Muscle of back (tissue), 11 donors: ENCODE data around the gene ZNF275. TPM values are rescaled to one million over a fixed set of nuclear protein-coding genes. Genes with fewer than 3 reads are reported as not detected.
"Not testable (repeated sequence)": the region's sequence is repeated elsewhere in the genome, so short reads cannot be mapped to it uniquely, and the experiment has no call there.

Experiments
- DNase-seq, 3 donors: peaks; one replicate each; pipeline versions ENCODE4 v3.0.0 to v3.0.0-alpha.2; 2013
- polyA plus RNA-seq, 10 donors: library from polyadenylated mRNA; unstranded; fragments of 120-200 nt; gene quantifications; one replicate each; pipeline ENCODE4 v1.2.1, GENCODE V29; 2013; ENCODE audit not compliant: insufficient read length in 10 of 10

ZNF275 gene
- polyA plus RNA-seq, 10 donors = 7.4 to 10.0 (median 8.8) TPM

DNA sequence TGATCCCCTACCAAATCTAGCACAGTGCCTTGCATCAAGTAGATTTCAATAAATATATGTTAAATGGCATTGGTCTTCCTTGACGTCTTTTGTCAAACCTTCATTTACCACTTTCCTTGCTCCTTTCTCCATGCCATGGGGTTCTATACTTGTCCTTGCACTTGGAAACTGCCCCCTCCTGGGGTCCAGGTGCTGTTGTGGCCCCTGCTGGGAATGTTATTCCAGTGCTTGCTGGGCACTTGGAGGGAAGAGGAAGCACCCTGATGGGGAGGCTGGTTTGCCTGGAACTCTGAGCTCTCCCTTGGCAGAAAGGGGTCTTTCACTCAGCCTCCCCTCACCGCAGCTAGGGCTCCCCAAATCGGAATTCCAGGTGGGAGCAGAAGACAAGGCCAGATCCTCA lies 18.9 kb downstream of the ZNF275 start:
- DNase-seq = no peak

DNA sequence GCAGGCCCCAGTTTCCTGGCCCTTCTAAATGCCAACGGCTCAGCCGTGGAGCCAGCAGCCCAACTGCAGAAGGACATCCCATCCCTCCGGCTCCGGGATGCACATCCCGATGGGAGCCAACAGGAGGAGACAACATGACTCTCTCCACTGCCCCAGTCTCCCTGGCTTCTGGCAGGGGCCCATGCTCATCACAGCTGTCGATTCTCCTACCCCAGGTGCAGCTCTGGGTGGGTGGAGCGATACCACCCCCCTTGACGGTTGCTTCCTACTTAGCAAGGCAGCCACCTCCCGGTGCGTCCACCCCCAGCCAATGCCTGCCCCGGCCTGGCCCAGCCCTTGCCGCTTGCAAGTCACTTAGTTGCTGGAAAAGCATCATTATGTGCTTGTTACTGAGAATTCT lies 19.5 kb downstream of the ZNF275 start:
- no peak for DNase-seq

DNA sequence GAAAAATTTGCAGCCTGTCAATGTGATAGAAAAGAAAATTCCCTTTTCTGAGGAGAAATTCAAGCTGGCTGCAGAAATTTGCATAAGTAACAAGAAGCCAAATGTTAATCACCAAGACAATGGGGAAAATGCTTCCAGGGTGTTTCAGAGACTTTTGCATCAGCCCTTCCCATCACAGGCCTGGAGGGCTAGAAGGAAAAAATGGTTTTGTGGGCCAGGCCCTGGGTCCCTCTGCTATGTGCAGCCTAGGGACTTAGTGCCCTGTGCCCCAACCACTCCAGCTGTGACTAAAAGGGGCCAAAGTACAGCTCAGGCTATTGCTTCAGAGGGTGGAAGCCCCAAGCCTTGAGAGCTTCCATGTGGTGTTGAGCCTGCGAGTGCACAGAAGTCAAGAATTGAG lies 23.9 kb downstream of the ZNF275 start:
- no peak for DNase-seq

DNA sequence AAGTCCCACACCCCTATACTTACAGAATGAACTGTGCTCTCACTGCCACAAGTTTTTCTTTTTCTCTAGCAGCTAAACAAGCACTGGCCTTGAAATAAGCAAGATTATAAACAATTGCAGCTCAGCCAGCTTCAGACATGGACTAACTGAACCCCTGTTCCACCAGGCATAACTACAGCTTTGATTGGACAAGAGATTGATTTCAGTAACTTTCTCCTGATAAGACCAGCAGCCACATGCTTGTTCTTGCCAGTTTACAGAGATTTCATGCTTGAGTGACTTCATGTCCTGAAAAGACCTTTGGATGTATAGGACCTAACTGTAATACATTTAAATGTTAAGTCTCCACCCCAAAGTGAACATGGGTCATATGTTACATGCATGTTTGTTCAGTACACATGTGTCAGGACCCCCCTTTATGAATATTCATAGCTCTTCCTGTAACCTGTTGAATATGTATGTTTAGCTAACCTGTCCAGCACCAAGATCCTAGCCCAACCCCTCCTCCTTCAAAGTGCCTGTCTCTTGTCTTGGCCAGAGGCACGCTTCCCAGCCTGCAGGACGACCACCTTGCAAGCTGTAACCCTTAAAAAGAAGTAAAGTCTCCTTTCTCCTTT lies 27.9 kb downstream of the ZNF275 start:
- DNase-seq = no peak

DNA sequence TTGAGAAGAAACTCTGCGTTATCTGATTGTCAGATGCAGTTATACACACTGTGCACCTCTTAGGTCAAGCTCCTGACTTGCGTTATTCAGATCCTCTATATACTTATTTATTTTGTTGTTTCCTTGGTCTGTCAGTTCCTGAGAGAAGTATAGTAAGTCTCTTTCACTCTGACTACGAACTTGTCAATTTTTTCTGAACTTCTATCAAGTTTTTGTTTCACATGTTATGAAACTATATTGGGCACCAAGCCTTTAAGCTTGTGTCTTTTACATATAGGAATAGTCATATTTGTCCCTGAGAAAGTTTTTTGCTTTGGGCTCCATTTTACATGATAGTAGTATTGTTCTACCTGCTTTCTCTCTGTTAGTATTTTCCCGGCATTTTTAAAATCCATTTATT lies 31.7 kb downstream of the ZNF275 start:
- DNase-seq = no peak

DNA sequence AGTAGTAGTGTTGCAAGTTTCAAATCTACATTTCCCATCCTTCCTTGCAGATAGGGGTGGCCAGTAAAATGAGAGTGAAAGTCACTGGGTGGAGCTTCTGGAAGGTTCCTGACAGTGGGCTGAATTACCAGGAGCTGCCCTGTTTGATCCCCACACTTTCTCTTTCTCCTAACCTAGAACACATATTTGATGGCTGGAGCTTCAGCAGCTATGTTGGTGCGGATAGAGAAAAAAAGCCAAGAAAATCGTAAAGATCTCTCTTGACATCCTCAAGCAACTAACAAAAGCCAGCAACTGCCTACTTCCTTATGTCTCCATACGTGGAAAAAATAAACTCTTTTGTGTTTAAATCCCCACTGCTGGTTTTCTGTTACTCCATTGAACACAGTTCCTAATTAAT lies 32.2 kb downstream of the ZNF275 start:
- DNase-seq = no peak

DNA sequence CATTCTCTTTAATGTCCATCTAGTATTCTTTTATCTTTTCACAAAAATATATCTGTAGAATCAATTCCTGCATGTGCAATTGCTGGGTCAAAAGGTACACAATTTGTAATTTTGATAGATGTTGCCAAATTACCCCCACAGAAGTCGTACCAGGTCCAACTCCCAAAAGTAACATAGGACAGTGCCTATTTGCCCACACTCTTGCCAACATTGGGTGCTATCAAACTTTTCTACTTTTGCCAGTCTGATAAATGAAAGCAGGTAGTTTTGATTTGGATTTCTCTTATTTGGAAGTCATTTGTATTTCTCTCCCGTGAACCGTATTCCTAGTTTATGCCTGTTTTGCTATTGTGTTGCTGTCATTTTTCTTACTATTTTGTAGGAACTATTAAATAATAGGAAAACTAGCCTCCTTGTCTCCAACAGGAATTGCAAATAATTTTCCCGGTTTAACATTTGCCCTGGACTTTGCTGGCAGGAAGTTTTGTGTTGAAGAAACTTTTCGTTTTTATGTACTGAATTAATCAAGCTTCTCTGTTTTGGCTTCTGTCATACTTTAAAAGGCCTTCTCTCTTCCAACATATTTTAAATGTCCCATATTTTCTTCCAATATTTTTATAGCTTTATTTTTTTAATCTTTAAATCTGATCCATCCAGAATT lies 33.1 kb downstream of the ZNF275 start:
- DNase-seq = no peak

DNA sequence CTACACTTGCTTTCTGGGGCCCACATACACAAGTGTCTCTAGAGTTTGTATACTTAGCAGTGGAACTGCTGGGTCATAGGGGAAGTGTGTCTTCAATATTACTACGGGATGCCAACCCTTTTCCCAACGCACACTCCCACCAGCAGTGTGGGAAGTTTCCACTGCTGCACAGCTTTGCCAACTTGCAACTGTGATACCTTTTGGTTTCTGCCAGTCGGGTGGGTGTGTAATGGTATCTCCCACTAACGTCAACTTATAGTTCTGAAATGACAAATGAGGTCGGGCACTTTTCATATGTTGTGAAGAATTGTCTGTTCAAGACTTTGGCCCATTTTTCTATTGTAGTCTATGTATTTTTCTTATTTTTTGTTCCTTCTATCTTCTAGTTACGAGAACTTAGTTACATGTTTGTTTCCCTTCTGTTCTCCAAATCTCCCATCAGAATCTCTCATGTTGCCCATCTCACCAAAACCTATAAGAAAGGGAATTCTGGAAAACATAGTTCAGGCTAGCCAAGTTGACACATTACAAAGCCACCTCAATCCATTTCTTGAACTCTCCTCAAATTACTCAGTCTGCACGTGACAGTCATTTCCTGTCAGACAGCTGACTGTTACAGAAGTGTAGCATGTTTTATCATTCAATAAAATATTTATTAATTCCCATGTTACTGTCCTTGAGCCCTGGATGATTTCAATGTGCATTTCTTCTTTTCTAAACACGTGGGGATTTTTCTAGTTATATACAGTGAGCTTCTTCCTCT lies 36.5 kb downstream of the ZNF275 start:
- no peak for DNase-seq

DNA sequence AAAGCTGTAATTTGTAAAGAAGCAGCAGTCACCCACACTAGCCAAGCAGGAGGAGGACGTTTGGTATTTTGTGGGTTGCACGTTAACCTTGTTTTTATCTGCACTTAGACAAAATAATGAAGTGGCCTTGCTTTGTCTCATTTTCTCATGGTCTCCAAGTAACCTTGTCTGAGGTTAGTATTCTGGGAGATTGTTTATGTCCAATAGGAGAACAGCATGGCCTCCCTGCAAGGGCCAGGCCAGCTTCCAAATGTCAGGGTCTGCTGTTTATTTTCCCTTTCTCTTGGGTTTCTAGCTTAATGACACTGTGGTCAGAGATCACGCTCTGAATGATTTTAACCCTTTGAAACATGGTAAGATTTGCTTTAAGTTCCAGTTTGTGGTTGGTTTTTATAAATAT lies 37.3 kb downstream of the ZNF275 start:
- no peak for DNase-seq

DNA sequence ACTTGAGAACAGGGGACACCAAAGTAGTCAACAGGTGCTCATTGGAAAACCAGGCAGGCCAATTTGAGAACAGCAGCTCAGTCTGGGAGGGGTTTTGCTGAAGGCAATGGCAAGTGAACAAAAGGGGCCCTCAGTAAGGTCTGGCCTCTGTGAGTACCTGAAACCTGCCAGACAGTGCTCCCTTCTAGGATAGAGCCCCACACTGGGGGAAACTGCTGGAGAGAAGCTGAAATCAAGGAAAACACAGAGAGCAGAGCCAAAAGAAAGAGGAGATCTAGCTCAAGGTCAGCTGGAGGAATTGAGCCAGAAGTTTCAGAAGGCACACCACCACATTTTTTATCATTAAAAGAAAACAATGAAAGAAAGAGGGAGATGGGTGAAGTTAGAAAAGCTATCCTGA lies 39.0 kb downstream of the ZNF275 start:
- no peak for DNase-seq

DNA sequence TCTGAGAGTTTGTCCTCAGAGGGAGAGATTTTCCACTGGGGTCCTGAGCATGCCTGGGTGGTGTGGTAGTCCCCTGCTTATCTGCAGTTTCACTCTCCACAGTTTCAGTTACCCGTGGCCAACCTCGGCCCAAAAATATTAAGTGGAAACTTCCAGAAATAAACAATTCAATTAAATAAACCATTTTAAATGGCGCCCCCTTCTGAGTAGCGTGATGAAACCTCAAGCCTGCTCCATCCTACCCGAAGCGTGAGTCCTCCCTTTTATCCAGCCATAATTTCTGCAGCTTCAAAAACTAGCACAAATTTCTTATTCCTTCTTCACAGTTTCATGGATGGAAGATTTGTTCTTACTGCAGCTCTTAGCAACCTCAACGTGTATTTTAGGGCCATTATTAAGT lies 40.5 kb downstream of the ZNF275 start:
- no peak for DNase-seq

DNA sequence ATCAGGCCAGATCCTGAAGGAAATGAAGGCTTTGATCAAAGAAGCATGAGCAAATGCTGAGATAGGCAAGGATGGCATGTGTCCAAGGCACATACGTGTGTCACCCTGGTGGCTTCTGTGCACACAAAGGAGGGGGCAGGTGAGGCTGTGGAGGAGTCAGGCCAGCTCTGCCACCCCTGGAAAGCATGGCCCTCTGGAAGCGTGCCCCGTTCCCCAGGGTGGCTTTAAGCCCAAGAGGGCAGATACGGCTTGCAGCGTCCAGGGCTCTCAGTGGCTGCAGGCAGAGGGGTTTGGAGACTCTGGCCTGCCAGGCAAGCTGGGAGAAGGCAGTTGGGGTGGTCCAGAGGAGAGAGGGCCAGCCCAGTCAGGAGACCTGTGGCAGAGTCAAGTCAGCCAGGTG lies 41.6 kb downstream of the ZNF275 start:
- no peak for DNase-seq

DNA sequence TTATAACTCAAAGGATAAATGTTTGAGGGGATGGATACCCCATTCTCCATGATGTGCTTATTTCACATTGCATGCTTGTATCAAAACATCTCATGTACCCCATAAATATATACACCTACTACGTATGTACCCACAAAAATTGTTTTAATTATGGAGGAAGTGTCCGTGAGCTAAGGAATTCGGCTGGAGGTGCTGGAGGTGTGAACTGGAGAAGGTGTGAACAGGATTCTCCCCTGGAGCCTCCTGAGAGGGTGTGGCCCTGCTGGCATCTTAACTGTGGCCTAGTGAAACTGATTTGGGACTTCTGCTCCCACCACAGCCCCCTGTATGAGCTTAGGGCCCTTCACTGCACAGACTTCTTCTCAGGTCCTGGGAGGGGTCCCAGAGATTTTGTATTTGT lies 43.8 kb downstream of the ZNF275 start:
- DNase-seq = no peak

DNA sequence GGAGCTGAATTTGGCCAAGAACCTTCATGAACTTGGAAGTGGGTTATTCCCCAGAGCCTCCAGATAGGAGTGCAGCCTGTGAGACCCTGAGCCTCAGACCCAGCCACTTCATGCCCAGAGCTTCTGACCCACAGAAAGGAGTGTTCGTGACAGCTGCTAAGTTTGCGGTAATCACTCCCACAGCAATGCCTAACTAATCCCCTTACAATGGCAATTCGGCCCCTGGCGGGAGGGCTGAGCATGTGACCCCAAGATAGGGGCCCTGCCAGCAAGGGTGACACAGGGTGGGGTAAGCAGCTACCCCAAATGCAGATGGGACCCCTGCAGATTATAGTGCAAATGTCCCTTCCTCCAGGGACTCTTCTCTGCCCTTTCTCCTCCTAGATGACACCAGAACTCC lies 44.7 kb downstream of the ZNF275 start:
- no peak for DNase-seq

DNA sequence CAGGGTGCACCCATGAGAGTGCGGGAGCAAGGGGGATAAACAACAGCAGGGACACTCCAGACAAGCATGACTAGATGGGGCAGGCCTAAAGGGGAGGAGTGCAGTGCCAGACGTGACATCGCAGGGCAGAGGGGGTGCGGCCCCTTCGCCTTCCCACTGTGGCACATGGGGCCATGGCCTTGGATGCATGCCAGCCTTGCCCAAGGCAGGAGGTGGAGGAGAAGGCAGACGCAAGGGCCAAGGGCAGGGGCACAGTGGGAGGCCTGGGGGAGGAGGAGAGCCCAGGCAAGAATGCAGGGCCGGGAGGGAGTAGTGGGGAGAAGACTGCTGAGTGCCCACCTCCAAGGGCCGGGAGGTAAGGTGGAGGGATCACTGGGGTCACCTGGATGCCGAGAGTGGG lies 45.6 kb downstream of the ZNF275 start:
- no peak for DNase-seq

DNA sequence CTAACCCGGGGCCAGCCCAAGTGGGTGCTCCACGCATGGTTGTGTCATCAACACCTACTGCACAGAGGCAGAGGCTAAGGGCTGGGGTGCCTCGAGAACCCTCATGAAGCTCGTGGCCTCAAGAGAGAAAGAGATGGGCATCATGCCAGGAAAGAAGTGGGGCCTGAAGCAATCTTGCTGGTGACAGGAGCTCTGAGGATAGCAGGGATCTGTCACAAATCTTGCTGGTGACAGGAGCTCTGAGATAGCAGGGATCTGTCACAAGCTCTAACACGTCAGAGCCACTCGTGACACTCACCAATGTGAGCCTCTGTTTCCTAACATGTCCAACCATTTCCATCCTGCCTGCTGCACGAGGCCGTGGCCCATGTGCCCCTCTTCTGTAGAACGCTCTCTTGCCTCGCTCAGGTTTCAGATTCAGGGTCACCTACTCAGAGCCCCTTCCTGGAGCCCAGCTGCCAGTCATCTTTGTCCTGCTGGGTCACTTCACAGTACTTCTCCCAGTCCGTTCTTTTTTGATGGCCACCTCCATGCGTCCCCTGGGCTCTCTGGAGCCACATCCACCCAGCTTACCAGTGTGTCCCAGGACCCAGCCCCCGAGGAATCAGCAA lies 46.1 kb downstream of the ZNF275 start:
- DNase-seq = no peak

DNA sequence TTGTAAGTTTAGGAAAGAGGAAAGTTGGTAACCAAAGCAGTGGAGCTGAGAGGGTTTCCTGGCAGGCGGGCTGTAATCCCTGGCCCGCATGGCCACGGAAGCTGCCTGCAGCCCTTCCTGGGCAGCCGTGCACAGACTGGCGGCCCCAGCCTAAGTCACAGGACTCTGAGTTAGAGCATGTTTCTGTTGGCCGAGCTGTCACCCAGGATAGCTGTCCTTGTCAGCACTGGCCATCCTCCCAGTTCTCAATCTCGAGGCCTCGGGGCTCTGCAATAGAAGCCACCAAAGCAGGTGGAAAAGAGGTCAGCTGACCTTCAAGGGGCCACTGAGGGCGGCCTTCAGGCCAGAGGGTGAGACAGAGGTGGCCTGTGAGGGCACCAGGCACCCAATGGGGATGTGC lies 46.7 kb downstream of the ZNF275 start:
- peak in 1 of 3 donors; percentile 37 for DNase-seq

DNA sequence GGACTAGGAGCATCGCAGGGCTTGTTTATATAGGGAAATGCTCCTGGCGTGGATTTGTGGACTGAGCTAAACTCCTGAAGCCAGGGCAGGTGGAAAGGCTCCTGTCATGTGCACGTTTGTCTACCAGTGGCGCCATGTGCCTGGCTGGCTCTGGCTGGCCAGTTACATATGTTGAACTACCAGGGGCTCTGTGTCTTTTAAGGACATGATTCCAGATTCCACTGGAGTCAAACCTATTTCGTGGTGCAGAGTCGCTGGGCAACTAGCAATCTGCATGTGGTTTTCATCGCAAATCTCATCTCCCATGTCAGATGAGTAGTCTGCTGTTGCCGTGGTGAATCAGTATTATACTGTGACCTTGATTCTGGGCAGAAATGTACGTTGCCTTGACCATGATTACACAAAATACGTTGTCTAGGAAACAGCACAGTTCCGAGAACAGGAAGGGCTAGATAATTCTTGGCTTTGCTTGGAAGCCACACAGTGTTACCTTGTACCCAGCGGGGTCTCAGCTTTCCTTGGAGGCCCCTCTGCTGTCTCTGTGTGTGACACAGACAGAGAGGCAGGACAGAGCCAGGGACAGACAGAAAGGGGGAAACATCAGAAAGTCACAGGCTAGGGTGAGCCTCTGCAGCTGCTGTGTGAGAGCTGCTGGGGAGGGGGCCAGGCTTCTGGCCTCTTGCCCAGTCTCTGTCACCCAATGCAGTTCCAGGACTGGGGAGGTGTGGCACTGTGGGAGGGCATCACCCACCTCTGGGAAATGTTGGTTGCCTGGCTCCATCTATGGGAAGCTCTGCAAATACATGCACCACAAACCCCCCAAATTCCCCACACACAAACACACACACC lies 48.0 kb downstream of the ZNF275 start:
- peak; percentile 67 to 91 (median 74) for DNase-seq

DNA sequence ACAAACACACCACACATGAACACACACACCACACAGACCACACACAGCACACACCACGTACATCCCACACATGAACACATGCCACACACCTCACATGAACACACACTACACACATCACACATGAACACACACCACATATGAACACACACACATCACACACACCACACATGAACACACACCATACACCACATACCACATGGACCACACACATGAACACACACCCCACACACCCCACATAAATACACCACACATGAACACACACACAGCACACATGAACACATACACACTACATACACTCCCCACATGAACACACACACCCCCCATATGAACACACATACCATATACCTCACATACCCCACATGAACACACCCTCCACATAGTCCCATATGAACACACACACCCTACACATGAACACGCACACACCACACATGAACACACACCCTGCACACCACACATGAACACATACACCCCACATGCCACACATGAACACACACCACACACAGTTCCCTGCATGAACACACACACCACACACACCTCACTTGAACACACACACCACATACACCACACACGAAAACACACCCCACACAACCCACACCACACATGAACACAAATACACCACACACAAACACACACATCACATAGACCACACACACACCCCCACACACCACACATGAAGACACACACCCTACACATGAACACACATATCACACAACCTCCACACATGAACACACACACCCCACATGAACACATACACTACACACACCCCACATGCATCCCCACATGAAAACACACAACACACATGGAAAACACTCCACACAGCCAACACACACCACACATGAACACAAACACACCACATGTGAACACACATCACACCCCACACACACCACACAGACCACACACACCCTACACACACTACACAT lies 48.9 kb downstream of the ZNF275 start:
- DNase-seq = no peak

DNA sequence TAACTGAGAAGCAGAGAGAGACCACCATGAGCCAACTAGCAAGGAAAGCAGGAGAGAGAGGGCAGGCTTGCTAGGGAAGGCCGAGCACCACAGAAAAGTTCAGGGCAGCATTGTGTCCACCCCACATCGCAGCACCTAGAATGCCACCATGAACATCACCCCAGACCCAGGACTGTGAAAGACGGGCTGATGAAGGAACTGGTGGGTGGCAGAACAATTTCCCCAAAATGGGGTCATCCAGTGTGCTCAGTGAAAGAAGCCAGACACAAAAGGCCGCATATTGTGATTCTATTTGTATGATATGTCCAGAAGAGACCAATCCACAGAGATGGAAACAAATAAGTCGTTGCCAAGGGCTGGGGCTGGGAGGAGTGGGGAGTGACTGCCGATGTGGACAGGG lies 50.4 kb downstream of the ZNF275 start:
- DNase-seq = no peak

DNA sequence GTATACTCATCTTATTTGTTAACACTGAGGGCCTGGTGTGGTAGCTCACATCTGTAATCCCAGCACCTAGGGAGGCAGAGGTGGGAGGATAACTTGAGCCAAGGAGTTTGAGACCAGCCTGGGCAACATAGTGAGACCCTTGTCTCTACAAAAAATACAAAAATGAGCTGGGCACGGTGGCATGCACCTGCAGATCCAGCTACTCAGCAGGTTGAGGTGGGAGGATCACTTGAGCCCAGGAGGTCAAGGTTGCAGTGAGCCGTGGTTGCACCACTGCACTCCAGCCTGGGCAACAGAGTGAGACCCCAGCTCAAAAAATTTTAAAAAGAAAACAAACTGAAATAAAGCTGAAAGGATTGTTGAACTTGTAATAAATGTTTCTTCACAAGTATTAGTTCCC lies 51.0 kb downstream of the ZNF275 start:
- DNase-seq = not testable (repeated sequence)
